Stimulated activated CD4-positive, alpha-beta T cell treated with anti-CD3 and anti-CD28 coated beads, Interleukin-12 subunit alpha, Interleukin-12 subunit beta, amount 100 ng/mL, for 4 hours (primary cell): ENCODE data around the gene CATSPER1.

Source experiments
- DNase-seq: peaks from one replicate; pipeline ENCODE4 v3.0.0-alpha.2; 2020

Gene CATSPER1

DNA sequence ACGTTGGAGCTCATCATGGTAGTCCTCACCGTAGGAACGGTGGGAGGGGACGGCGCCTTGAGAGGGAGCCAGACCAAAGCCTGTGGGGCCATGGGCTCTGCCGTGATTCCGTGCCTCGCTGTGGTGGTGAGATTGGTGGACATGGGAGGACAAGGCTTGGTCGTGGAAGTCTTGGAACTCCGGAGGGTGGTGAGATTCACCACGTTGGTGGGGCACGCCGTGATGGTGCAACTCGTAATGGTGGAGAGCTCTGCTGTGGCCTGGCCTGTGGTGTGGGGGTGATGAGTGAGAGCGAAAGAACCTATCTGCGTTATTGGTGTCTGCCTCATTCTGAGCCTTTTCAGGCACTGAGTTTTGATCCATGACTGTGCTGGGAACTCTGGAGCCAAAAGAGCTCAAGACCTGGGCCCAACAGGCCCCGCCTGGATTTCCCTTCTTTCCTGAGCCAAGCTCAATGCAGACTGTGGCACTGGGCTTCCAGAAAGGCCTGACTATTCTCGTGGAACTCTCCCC lies at the start of gene CATSPER1:
Gene CATSPER1 (minus strand): TSS at position 463 of the 513 bp plus-strand sequence. CDS start 100 bp downstream, at position 363.
- no peak for DNase-seq

DNA sequence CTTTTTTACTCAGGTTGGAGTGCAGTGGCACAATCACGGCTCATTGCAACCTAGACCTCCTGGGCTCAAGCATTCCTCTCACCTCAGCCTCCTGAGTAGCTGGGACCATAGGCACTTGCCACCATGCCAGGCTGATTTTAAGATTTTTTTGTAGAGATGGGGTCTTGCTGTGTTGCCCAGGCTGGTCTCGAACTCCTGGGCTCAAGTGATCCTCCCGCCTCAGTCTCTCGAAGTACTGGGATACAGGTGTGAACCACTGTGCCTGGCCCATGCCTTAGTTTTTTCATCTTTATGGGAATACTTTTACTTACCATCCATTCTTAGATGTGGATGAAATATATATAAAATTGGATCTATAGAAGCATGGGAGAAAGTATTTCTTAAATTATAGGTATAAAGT lies 49.0 kb upstream of the CATSPER1 start:
- no peak for DNase-seq

- no peak for DNase-seq
Measured at GRCh38 chr11:66073669-66074068, 47.4 kb upstream of the CATSPER1 start.

DNA sequence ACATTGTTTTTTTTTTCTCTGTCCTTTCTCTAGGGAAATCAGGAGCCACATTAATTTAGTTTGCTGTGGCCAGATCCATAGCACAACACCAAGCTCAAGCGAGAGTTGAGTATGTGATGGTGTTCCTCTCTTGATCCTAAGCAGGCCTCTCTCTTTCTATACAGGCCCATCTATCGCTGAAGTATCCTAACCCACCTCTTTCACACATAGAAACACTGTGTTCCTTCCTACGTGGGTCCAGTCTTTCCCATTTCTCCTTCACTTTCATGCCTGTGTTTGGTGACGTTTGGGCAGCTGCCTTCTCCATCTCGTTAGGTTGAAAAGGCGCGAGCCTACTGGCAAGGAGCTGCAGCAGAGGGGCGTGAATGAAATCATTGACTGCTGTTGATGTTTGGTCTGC lies 46.2 kb upstream of the CATSPER1 start:
- no peak for DNase-seq

GRCh38 chr11:66072081-66072480 lies 45.8 kb upstream of the CATSPER1 start:
- DNase-seq = no peak

GRCh38 chr11:66071381-66071801 lies 45.1 kb upstream of the CATSPER1 start:
- DNase-seq = no peak

GRCh38 chr11:66070604-66071380 lies 44.5 kb upstream of the CATSPER1 start:
- no peak for DNase-seq

DNA sequence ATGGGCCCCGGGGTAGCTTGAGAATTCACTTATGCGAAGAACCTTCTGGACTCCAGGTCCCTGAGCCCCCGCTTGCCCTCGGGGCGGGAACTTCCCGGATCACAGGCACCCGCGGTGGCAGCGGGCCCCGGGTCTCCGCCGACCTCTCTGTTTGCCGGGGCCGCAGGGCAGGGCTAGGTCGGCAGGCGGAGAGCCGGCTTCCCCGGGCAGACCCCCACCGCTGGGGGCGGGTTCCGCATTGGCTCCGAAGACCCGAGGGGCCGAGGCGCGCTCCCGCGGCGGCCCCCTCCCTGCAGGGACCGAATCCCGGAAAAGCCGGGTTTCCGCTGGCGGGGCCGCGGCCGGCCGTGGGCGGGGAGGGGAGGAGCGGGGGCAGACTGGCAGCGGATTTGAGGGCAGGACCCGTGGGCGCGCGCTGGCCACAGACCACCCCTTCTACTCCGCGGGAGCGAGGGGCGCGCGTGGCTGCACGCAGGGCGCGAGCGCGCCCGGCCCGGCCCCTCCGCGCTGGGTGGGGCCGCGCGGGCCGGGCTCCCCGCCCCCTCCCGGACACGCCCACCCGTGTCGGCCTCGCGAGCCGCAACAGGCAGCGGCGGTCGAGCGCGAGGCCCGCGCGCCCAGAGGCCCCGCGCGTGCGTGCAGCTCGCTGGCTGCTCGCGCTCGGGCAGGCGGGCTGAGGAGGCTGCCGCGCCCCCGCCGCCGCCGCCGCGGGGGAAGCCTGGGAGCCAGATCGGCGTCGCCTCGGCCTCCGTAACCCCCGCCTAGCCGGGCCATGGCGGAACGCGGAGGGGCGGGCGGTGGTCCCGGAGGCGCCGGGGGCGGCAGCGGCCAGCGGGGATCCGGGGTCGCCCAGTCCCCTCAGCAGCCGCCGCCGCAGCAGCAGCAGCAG lies 43.7 kb upstream of the CATSPER1 start, which contains the start of gene PACS1:
Gene PACS1 (plus strand): TSS at position 558 of the 889 bp plus-strand sequence. CDS start 215 bp downstream, at position 773.
- peak; percentile 70 for DNase-seq

- no peak for DNase-seq
Measured at GRCh38 chr11:66068923-66069714, 42.8 kb upstream of the CATSPER1 start.

GRCh38 chr11:66068154-66068821 lies 42.0 kb upstream of the CATSPER1 start:
- peak; percentile 71 for DNase-seq

DNA sequence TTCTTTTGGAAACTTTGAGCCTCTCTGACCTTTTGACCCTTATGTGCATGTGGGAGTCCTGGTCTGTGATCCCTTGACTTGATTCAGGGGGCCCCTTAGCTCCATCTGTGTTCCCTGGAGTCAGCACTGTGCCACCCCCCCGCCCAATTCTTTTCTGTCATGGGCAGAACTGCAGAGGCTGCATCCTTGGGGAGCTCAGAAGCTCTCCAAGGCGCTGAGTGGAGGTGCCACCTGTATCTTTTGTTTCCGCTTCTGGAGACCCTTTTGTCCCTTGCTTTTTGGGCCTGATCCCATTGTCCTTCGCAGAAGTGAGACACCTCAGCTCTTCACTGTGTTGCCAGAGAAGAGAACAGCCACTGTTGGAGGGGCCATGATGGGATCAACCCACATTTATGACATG lies 41.4 kb upstream of the CATSPER1 start:
- no peak for DNase-seq

GRCh38 chr11:66066751-66067150 lies 40.5 kb upstream of the CATSPER1 start:
- no peak for DNase-seq

- DNase-seq = no peak
Measured at GRCh38 chr11:66064571-66064970, 38.3 kb upstream of the CATSPER1 start.

- no peak for DNase-seq
Measured at GRCh38 chr11:66063900-66064299, 37.6 kb upstream of the CATSPER1 start.

GRCh38 chr11:66062408-66062807 lies 36.1 kb upstream of the CATSPER1 start:
- no peak for DNase-seq

GRCh38 chr11:66061268-66061667 lies 35.0 kb upstream of the CATSPER1 start:
- DNase-seq = no peak

- DNase-seq = no peak
Measured at GRCh38 chr11:66059966-66060680, 33.8 kb upstream of the CATSPER1 start.

GRCh38 chr11:66056501-66056900 lies 30.2 kb upstream of the CATSPER1 start:
- DNase-seq = no peak

- no peak for DNase-seq
Measured at GRCh38 chr11:66055021-66055420, 28.7 kb upstream of the CATSPER1 start.

- DNase-seq = no peak
Measured at GRCh38 chr11:66052664-66052982, 26.3 kb upstream of the CATSPER1 start.
